HepG2 (cell line): ENCODE data around the gene GRHPR. TPM values are rescaled to one million over a fixed set of nuclear protein-coding genes. Genes with fewer than 3 reads are reported as not detected.
A peak's percentile ranks its signal among the peaks of the same experiment; 100 is the strongest.

Experiments used
- ATAC-seq: fragments of 200-7000 bp; cut with Tn5 transposase; 3 replicates; pipeline ENCODE4 v1.9.1; 2020; ENCODE audit warnings: mild to moderate bottlenecking, moderate library complexity
- BruUV-seq: library from RNA; stranded (reverse); fragments of 400-500 nt; replicated peaks from 2 replicates; lab custom pipeline; 2021; lab: Mats Ljungman, UMichigan
- CTCF ChIA-PET: fragments of 300-600 bp; formaldehyde crosslinking; extraction: SDS; loops from one replicate; lab custom pipeline; 2021; ENCODE audit warnings: low total read pairs, inconsistent platforms, low intra/inter-chr PET ratio; lab: Yijun Ruan, JAX
- POLR2A ChIA-PET: fragments of 350-600 bp; sonication (Branson Sonifier 250); formaldehyde crosslinking; loops from one replicate; lab custom pipeline; 2020; ENCODE audit warnings: antibody characterized with exemption, inconsistent platforms; lab: Yijun Ruan, JAX
- DNase-seq: peaks from one replicate; pipeline ENCODE4 v3.0.0-alpha.2; 2015; ENCODE audit warnings: low spot score
- FAIRE-seq: peaks from 3 replicates; lab custom pipeline; 2011; peaks lifted over from hg19 to GRCh38; lab: Jason Lieb, UNC
- H2AFZ ChIP-seq: one replicate; pipeline ENCODE4 v1.6.1; 2011; ENCODE audit warnings: low read length, inconsistent platforms
- H3K27ac ChIP-seq: fragments of 300-600 bp; 3 replicates; pipeline ENCODE4 v1.8.0; 2011; ENCODE audit warnings: mixed run types, mild to moderate bottlenecking, mixed read lengths, low read length, inconsistent platforms; ENCODE audit not compliant: insufficient read depth; ENCODE audit errors: extremely low read length
- H3K27me3 ChIP-seq, 2 experiments: fragments of 200-600 bp in 1 of 2; 2 replicates in 1 of 2; 3 replicates in 1 of 2; pipeline versions ENCODE4 v1.6.0 to v1.8.0; 2011; ENCODE audit warnings: low read length in 2 of 2, mild to moderate bottlenecking in 2 of 2, moderate library complexity in 2 of 2, inconsistent platforms in 1 of 2; ENCODE audit not compliant: insufficient read depth in 2 of 2, control insufficient read depth in 1 of 2
- H3K36me3 ChIP-seq, 2 experiments: fragments of 200-600 bp in 1 of 2; replicated peaks in 1 of 2; 2 replicates in 1 of 2; 3 replicates in 1 of 2; pipeline versions ENCODE4 v1.5.1 to v1.8.0; 2011; ENCODE audit warnings: low read length in 2 of 2, inconsistent platforms in 1 of 2; ENCODE audit not compliant: insufficient read depth in 2 of 2, control insufficient read depth in 1 of 2
- H3K4me1 ChIP-seq: 2 replicates; pipeline ENCODE4 v1.5.1; 2012; ENCODE audit warnings: low read length, inconsistent platforms; ENCODE audit not compliant: insufficient read depth
- H3K4me2 ChIP-seq: 2 replicates; pipeline ENCODE4 v1.6.0; 2011; ENCODE audit warnings: low read depth, low read length, inconsistent platforms
- H3K4me3 ChIP-seq, 3 experiments: fragments of 200-600 bp in 1 of 3; sonication (generic), shearing (Covaris generic) in 1 of 3; replicated peaks in 1 of 3; 2 replicates each; pipeline ENCODE4 v1.5.1; 2011 to 2016; ENCODE audit warnings: low read length in 3 of 3, inconsistent platforms in 2 of 3, low read depth in 2 of 3, mild to moderate bottlenecking in 2 of 3, control low read depth in 1 of 3, mixed read lengths in 1 of 3; ENCODE audit not compliant: insufficient read depth in 1 of 3
- H3K79me2 ChIP-seq: one replicate; pipeline ENCODE4 v1.6.1; 2011; ENCODE audit warnings: low read length, inconsistent platforms; ENCODE audit not compliant: insufficient read depth
- H3K9ac ChIP-seq: 2 replicates; pipeline ENCODE4 v1.6.0; 2011; ENCODE audit warnings: mild to moderate bottlenecking, low read depth, low read length, inconsistent platforms; ENCODE audit not compliant: insufficient read depth
- H3K9me3 ChIP-seq: 2 replicates; pipeline ENCODE4 v1.5.1; 2012; ENCODE audit warnings: mild to moderate bottlenecking, low read length
- H4K20me1 ChIP-seq: 2 replicates; pipeline ENCODE4 v1.6.0; 2011; ENCODE audit warnings: inconsistent platforms, mild to moderate bottlenecking, low read length, moderate library complexity; ENCODE audit not compliant: insufficient read depth
- ATF7 ChIP-seq, 2 experiments: fragments of 450-650 bp in 1 of 2; sonication (generic) in 1 of 2; formaldehyde crosslinking in 1 of 2; IDR thresholded peaks; 2 replicates each; pipeline versions ENCODE4 v1.4.0 to v1.6.1; 2016 to 2020; ENCODE audit warnings: antibody characterized with exemption in 1 of 2, mild to moderate bottlenecking in 1 of 2, missing genetic modification reagents in 1 of 2
- DR1 ChIP-seq: sonication (generic); formaldehyde crosslinking; IDR thresholded peaks from 2 replicates; pipeline ENCODE4 v1.8.0; 2021; ENCODE audit warnings: mild to moderate bottlenecking, missing genetic modification reagents, inconsistent platforms
- HNRNPLL ChIP-seq: fragments of 200-400 bp; formaldehyde crosslinking; IDR thresholded peaks from 2 replicates; pipeline ENCODE4 v1.6.1; 2017; ENCODE audit warnings: mild to moderate bottlenecking, low read depth, low read length; ENCODE audit not compliant: poor library complexity, severe bottlenecking
- MEIS2 ChIP-seq: sonication (generic); formaldehyde crosslinking; IDR thresholded peaks from 2 replicates; pipeline ENCODE4 v1.9.0; 2021; ENCODE audit warnings: mild to moderate bottlenecking, missing genetic modification reagents
- NFKBIZ ChIP-seq: IDR thresholded peaks from 2 replicates; pipeline ENCODE4 v1.6.1; 2018; ENCODE audit warnings: missing genetic modification reagents, missing compliant biosample characterization
- RBFOX2 ChIP-seq: fragments of 200-400 bp; formaldehyde crosslinking; IDR thresholded peaks from 2 replicates; pipeline ENCODE4 v1.6.1; 2017; ENCODE audit warnings: low read depth, mild to moderate bottlenecking, low read length
- SIX4 ChIP-seq: sonication (generic); formaldehyde crosslinking; IDR thresholded peaks from 2 replicates; pipeline ENCODE4 v1.4.0; 2020; ENCODE audit warnings: missing genetic modification reagents
- TBX2 ChIP-seq: sonication (generic); formaldehyde crosslinking; IDR thresholded peaks from 2 replicates; pipeline ENCODE4 v1.5.0; 2020; ENCODE audit warnings: missing genetic modification reagents, mild to moderate bottlenecking, borderline replicate concordance
- WGBS: methylation state at CpG from one replicate; pipeline ENCODE4 v1.1.6; 2017; ENCODE audit warnings: low lambda C conversion rate; 5-methylcytosine and 5-hydroxymethylcytosine counted together
- in situ Hi-C: cut with HindIII; loops from 2 replicates; pipeline ENCODE4 v1.10.0; 2017; ENCODE audit warnings: low pct_unique_long_range_greater_than_20kb; ENCODE audit not compliant: extremely low pct_ligation_motif_present
- intact Hi-C: fragments of 100-400 bp; cut with micrococcal nuclease; formaldehyde crosslinking; loops from one replicate; pipeline ENCODE4 v1.10.0; 2022; ENCODE audit not compliant: unreplicated experiment
- polyA plus RNA-seq, 8 experiments: library from polyadenylated mRNA; depleted of rRNA in 3 of 8; stranded (reverse) in 7 of 8; unstranded in 1 of 8; fragments of >200 nt; fragmentation: Illumina TruSeq in 4 of 8; extraction: Trizol in 4 of 8; gene quantifications; 2 replicates each; pipeline versions ENCODE4 v1.2.1 to v1.2.3, GENCODE V29; 2011 to 2016; ENCODE audit warnings: low read depth in 4 of 8, missing spikeins in 1 of 8, mixed read lengths in 1 of 8; ENCODE audit not compliant: insufficient read depth in 1 of 8
- total RNA-seq, 5 experiments: library from RNA; depleted of rRNA; stranded (reverse); fragments of >200 nt; fragmentation: Illumina TruSeq; extraction: Trizol; gene quantifications; 2 replicates each; pipeline ENCODE4 v1.2.3, GENCODE V29; 2016; ENCODE audit warnings: low read depth in 1 of 5
- TF ChIP-seq, protein P1 (sequence below): sonication (generic); formaldehyde crosslinking; IDR thresholded peaks from 2 replicates; pipeline ENCODE4 v1.9.0; 2022; ENCODE audit warnings: missing genetic modification reagents, mild to moderate bottlenecking, borderline replicate concordance
- TF ChIP-seq, protein P2 (sequence below): sonication (generic); formaldehyde crosslinking; IDR thresholded peaks from 2 replicates; pipeline ENCODE4 v1.5.1; 2020; ENCODE audit warnings: mild to moderate bottlenecking, missing genetic modification reagents, moderate library complexity

GRHPR gene
- total and polyA plus RNA-seq, 2 of the 13 experiments (the other 11 are each of a cell fraction or from before 2014, with no cell fraction given) = 113 to 115 TPM

DNA sequence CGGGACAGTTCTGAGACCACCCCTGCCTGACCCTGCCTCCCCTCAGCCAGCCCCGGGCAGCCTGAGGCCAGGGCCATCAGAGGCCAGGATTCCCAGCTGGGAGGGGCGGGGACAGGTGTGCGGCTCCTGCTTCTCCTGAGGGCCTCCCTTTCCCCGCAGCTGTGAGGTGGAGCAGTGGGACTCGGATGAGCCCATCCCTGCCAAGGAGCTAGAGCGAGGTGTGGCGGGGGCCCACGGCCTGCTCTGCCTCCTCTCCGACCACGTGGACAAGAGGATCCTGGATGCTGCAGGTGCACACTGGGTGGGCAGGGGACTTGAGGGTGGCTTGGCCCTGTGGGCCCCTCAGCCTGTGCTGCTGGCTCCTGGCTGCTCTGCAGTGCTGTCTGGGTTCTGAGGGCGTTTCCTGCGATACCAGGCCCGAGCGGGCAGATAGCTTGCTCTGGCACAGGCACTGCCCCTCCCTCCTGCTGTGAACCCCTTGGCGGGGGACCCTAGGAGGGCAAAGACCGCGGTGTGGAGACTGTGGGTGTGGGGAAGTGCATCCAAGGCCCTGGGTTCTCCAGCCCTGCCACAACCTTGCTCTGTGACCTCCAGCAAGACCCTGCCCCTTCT, 2.3 kb downstream of the GRHPR start:
- Histone ChIP-seq H3K4me1 (peaks cover 42% of the 10 kb centered on the region), H3K4me2 (peak overlapping the region; percentile 81), H3K9me3 (no peaks in the 10 kb centered on the region), H2AFZ (no peak overlapping the region), H3K4me3 (peak overlapping the region in 1 of 3 experiments; percentile 86; a peak in 1 of 6 replicates), H3K9ac (no peak overlapping the region), H3K27ac (peak overlapping the region; percentile 88), H3K27me3 (no peaks in the 10 kb centered on the region), H3K79me2 (peaks cover 28% of the 10 kb centered on the region), H3K36me3 (peaks cover 16 to 30% of the 10 kb centered on the region in 2 experiments; a peak in 4 of 5 replicates), H4K20me1 (peaks cover 4% of the 10 kb centered on the region; the same call in 1 of the 2 replicates)
- DNase-seq (no peak), ATAC-seq (no peak), FAIRE-seq (no peak)
- 100% methylated on average over 1 of the region's 18 CpGs for WGBS
- CTCF ChIA-PET = no interaction called here
- TF ChIP-seq SIX4 (CRISPR knock-in tag) (no peak), DR1 (CRISPR knock-in tag) (0 out of 2 replicates have a peak, but pooled peaks have one; percentile 20), NFKBIZ (CRISPR knock-in tag) (no peak), RBFOX2 (peak; percentile 53), TBX2 (CRISPR knock-in tag) (no peak), MEIS2 (CRISPR knock-in tag) (no peak), HNRNPLL (peak; percentile 26), ATF7 (IDR thresholded peaks at IDR 0.05) (no peak), ATF7 (CRISPR knock-in tag; IDR thresholded peaks at IDR 0.05) (no peak)
- TF ChIP-seq, protein P1, sequence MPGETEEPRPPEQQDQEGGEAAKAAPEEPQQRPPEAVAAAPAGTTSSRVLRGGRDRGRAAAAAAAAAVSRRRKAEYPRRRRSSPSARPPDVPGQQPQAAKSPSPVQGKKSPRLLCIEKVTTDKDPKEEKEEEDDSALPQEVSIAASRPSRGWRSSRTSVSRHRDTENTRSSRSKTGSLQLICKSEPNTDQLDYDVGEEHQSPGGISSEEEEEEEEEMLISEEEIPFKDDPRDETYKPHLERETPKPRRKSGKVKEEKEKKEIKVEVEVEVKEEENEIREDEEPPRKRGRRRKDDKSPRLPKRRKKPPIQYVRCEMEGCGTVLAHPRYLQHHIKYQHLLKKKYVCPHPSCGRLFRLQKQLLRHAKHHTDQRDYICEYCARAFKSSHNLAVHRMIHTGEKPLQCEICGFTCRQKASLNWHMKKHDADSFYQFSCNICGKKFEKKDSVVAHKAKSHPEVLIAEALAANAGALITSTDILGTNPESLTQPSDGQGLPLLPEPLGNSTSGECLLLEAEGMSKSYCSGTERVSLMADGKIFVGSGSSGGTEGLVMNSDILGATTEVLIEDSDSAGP (CRISPR knock-in tag) = peak; percentile 56; the same call in 1 of the 2 replicates
- TF ChIP-seq, protein P2, sequence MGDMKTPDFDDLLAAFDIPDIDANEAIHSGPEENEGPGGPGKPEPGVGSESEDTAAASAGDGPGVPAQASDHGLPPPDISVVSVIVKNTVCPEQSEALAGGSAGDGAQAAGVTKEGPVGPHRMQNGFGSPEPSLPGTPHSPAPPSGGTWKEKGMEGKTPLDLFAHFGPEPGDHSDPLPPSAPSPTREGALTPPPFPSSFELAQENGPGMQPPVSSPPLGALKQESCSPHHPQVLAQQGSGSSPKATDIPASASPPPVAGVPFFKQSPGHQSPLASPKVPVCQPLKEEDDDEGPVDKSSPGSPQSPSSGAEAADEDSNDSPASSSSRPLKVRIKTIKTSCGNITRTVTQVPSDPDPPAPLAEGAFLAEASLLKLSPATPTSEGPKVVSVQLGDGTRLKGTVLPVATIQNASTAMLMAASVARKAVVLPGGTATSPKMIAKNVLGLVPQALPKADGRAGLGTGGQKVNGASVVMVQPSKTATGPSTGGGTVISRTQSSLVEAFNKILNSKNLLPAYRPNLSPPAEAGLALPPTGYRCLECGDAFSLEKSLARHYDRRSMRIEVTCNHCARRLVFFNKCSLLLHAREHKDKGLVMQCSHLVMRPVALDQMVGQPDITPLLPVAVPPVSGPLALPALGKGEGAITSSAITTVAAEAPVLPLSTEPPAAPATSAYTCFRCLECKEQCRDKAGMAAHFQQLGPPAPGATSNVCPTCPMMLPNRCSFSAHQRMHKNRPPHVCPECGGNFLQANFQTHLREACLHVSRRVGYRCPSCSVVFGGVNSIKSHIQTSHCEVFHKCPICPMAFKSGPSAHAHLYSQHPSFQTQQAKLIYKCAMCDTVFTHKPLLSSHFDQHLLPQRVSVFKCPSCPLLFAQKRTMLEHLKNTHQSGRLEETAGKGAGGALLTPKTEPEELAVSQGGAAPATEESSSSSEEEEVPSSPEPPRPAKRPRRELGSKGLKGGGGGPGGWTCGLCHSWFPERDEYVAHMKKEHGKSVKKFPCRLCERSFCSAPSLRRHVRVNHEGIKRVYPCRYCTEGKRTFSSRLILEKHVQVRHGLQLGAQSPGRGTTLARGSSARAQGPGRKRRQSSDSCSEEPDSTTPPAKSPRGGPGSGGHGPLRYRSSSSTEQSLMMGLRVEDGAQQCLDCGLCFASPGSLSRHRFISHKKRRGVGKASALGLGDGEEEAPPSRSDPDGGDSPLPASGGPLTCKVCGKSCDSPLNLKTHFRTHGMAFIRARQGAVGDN (CRISPR knock-in tag) = peak; percentile 18; the same call in 1 of the 2 replicates
- intact Hi-C loops = no loop called here
- POLR2A ChIA-PET = interaction anchor here (1.0 to 3.6 kb wide), 2 partner anchors 16 to 41 kb away, joined by 3 to 34 read pairs; partner anchors contain the start of gene ZBTB5
- no TSS peak for BruUV-seq
- in situ Hi-C loops = no loop called here
